Glutamatergic neuron (in vitro differentiated cells): ENCODE data around the gene RAB39A. TPM values are rescaled to one million over a fixed set of nuclear protein-coding genes. Genes with fewer than 3 reads are reported as not detected.

ENCODE experiments used
- DNase-seq: peaks from one replicate; pipeline ENCODE4 v3.0.0; 2022
- H3K27ac Mint-ChIP-seq: one replicate; pipeline ENCODE4 v1.8.0; 2020; ENCODE audit warnings: mild to moderate bottlenecking, mixed read lengths, inconsistent platforms; ENCODE audit not compliant: unreplicated experiment
- H3K27me3 Mint-ChIP-seq: one replicate; pipeline ENCODE4 v1.8.0; 2020; ENCODE audit warnings: mild to moderate bottlenecking, moderate library complexity, mixed read lengths, inconsistent platforms; ENCODE audit not compliant: unreplicated experiment
- H3K36me3 Mint-ChIP-seq: one replicate; pipeline ENCODE4 v1.8.0; 2020; ENCODE audit warnings: mild to moderate bottlenecking, mixed read lengths, inconsistent platforms; ENCODE audit not compliant: unreplicated experiment
- H3K4me1 Mint-ChIP-seq: one replicate; pipeline ENCODE4 v1.8.0; 2020; ENCODE audit warnings: mild to moderate bottlenecking, low read depth, mixed read lengths, inconsistent platforms; ENCODE audit not compliant: unreplicated experiment
- H3K4me3 Mint-ChIP-seq: one replicate; pipeline ENCODE4 v1.8.0; 2020; ENCODE audit warnings: mild to moderate bottlenecking, mixed read lengths, inconsistent platforms; ENCODE audit not compliant: unreplicated experiment
- H3K9me3 Mint-ChIP-seq: one replicate; pipeline ENCODE4 v1.8.0; 2020; ENCODE audit warnings: mild to moderate bottlenecking, moderate library complexity, mixed read lengths, inconsistent platforms; ENCODE audit not compliant: unreplicated experiment
- total RNA-seq: library from RNA; stranded (reverse); fragmentation: NEBNext Ultra II Directional; extraction: Animal tissue kit (Norgen Biotek cat#: 25700); gene quantifications from one replicate; pipeline ENCODE4 v1.2.1, GENCODE V29; 2021; ENCODE audit not compliant: unreplicated experiment
- TF ChIP-seq, protein P1 (sequence below): fragments of 200-600 bp; sonication (generic); IDR thresholded peaks from one replicate; pipeline ENCODE4 v1.5.0; 2021; ENCODE audit not compliant: partially characterized antibody, unreplicated experiment

RAB39A gene
- total RNA-seq, 1 donor from 2014 or later = 21.9 TPM

DNA sequence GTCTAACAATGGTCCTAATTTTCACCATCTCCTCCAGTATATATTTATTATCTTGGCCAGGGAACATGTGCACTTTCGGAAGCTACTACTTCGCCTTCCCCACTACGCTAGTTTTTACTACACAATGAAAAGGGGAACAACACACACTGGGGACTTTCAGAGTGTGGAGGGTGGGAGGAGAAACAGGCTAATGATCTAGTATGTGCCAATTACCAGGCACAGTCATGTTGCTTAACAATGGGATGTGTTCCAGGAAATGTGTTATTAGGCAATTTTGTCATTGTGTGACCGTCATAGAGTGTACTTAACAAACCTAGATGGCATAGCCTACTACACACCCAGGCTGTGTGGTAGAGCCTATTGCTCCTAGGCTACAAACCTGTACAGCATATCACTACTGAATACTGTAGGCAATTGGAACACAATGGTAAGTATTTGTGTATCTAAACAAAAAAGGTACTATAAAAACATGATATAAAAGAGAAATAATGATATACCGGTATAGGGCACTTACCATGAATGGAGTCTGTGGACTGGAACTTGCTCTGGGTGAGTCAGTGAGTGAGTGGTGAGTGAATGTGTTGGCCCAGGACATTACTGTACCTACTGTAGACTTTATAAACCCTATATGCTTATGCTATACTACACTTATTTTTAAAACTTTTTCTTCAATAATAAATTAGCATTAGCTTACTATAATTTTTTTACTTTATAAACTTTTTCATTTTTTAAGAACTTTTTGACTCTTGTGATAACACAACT is 60.3 kb downstream of the RAB39A start:
- no peak overlapping the region for H3K27ac Mint-ChIP-seq
- H3K4me3 Mint-ChIP-seq = no peak overlapping the region
- DNase-seq = no peak
- TF ChIP-seq, protein P1, sequence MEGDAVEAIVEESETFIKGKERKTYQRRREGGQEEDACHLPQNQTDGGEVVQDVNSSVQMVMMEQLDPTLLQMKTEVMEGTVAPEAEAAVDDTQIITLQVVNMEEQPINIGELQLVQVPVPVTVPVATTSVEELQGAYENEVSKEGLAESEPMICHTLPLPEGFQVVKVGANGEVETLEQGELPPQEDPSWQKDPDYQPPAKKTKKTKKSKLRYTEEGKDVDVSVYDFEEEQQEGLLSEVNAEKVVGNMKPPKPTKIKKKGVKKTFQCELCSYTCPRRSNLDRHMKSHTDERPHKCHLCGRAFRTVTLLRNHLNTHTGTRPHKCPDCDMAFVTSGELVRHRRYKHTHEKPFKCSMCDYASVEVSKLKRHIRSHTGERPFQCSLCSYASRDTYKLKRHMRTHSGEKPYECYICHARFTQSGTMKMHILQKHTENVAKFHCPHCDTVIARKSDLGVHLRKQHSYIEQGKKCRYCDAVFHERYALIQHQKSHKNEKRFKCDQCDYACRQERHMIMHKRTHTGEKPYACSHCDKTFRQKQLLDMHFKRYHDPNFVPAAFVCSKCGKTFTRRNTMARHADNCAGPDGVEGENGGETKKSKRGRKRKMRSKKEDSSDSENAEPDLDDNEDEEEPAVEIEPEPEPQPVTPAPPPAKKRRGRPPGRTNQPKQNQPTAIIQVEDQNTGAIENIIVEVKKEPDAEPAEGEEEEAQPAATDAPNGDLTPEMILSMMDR = no peak
- H3K9me3 Mint-ChIP-seq = no peaks in the 10 kb centered on the region
- no peaks in the 10 kb centered on the region for H3K27me3 Mint-ChIP-seq
- H3K4me1 Mint-ChIP-seq = no peaks in the 10 kb centered on the region
- H3K36me3 Mint-ChIP-seq = no peaks in the 10 kb centered on the region

GRCh38 chr11:107991868-107992414 is 63.7 kb downstream of the RAB39A start:
- H3K9me3 Mint-ChIP-seq = no peaks in the 10 kb centered on the region
- H3K27ac Mint-ChIP-seq = no peak overlapping the region
- TF ChIP-seq, protein P1 = no peak
- no peaks in the 10 kb centered on the region for H3K4me1 Mint-ChIP-seq
- peaks cover 10% of the 10 kb centered on the region for H3K36me3 Mint-ChIP-seq
- H3K27me3 Mint-ChIP-seq = no peaks in the 10 kb centered on the region
- no peak overlapping the region for H3K4me3 Mint-ChIP-seq
- DNase-seq = no peak

- TF ChIP-seq, protein P1 = no peak
- DNase-seq = no peak
- peaks cover 10% of the 10 kb centered on the region for H3K36me3 Mint-ChIP-seq
- no peaks in the 10 kb centered on the region for H3K4me1 Mint-ChIP-seq
- H3K27ac Mint-ChIP-seq = no peak overlapping the region
- no peaks in the 10 kb centered on the region for H3K9me3 Mint-ChIP-seq
- peaks cover 2% of the 10 kb centered on the region for H3K27me3 Mint-ChIP-seq
- H3K4me3 Mint-ChIP-seq = no peak overlapping the region
These were observed 67.9 kb downstream of the RAB39A start for GRCh38 chr11:107996006-107996776.

- H3K9me3 Mint-ChIP-seq = no peaks in the 10 kb centered on the region
- H3K4me1 Mint-ChIP-seq = no peaks in the 10 kb centered on the region
- H3K27ac Mint-ChIP-seq = no peak overlapping the region
- TF ChIP-seq, protein P1 = no peak
- H3K36me3 Mint-ChIP-seq = peaks cover 10% of the 10 kb centered on the region
- H3K4me3 Mint-ChIP-seq = no peak overlapping the region
- H3K27me3 Mint-ChIP-seq = peaks cover 4% of the 10 kb centered on the region
- no peak for DNase-seq
These were observed 70.5 kb downstream of the RAB39A start for GRCh38 chr11:107998761-107999160.
